BLaER1 (cell line): Measurements from ENCODE around the gene CDH4.
A peak's percentile ranks its signal among the peaks of the same experiment; 100 is the strongest.

Experiments used
- H3K27ac ChIP-seq: shearing (Covaris generic); formaldehyde crosslinking; 2 replicates; pipeline ENCODE4 v1.8.1; 2022
- H3K27me3 ChIP-seq: shearing (Covaris generic); formaldehyde crosslinking; 2 replicates; pipeline ENCODE4 v1.8.1; 2022
- H3K36me3 ChIP-seq: shearing (Covaris generic); formaldehyde crosslinking; 2 replicates; pipeline ENCODE4 v1.8.1; 2022
- H3K4me1 ChIP-seq: shearing (Covaris generic); formaldehyde crosslinking; 2 replicates; pipeline ENCODE4 v1.8.1; 2022
- H3K4me2 ChIP-seq: shearing (Covaris generic); formaldehyde crosslinking; 2 replicates; pipeline ENCODE4 v1.8.1; 2022
- H3K4me3 ChIP-seq: shearing (Covaris generic); formaldehyde crosslinking; 2 replicates; pipeline ENCODE4 v1.8.1; 2022
- H3K9ac ChIP-seq: shearing (Covaris generic); formaldehyde crosslinking; 2 replicates; pipeline ENCODE4 v1.8.1; 2022
- H3K9me3 ChIP-seq: shearing (Covaris generic); formaldehyde crosslinking; 2 replicates; pipeline ENCODE4 v1.8.1; 2022
- H4K20me1 ChIP-seq: shearing (Covaris generic); formaldehyde crosslinking; 2 replicates; pipeline ENCODE4 v1.8.1; 2022
- Cebpa-rat ChIP-seq: shearing (Covaris generic); IDR thresholded peaks from 2 replicates; pipeline ENCODE4 v1.8.1; 2022

CDH4 gene

GRCh38 chr20:61289166-61289565 is 37.1 kb downstream of the CDH4 start:
- H3K4me3 ChIP-seq, result no peak overlapping the region
- H4K20me1 ChIP-seq, result no peaks in the 10 kb centered on the region
- no peak for TF ChIP-seq Cebpa-rat
- no peaks in the 10 kb centered on the region for H3K27me3 ChIP-seq
- no peak overlapping the region for H3K9ac ChIP-seq
- H3K9me3 ChIP-seq, result peaks cover 12% of the 10 kb centered on the region
- H3K36me3 ChIP-seq, result no peaks in the 10 kb centered on the region; the same call in 1 of the 2 replicates
- H3K27ac ChIP-seq, result no peak overlapping the region
- H3K4me1 ChIP-seq, result peaks cover 19% of the 10 kb centered on the region
- no peak overlapping the region for H3K4me2 ChIP-seq

GRCh38 chr20:61290721-61291120 is 38.7 kb downstream of the CDH4 start:
- TF ChIP-seq Cebpa-rat, result no peak
- Histone ChIP-seq H3K4me1 (peaks cover 24% of the 10 kb centered on the region), H3K27me3 (no peaks in the 10 kb centered on the region), H3K9me3 (peaks cover 12% of the 10 kb centered on the region), H3K36me3 (no peaks in the 10 kb centered on the region; the same call in 1 of the 2 replicates), H3K27ac (no peak overlapping the region), H4K20me1 (no peaks in the 10 kb centered on the region), H3K9ac (no peak overlapping the region), H3K4me2 (no peak overlapping the region), H3K4me3 (no peak overlapping the region)

- Histone ChIP-seq H3K36me3 (no peaks in the 10 kb centered on the region; the same call in 1 of the 2 replicates), H3K9me3 (peaks cover 12% of the 10 kb centered on the region), H3K9ac (no peak overlapping the region), H3K4me2 (no peak overlapping the region), H3K4me1 (peaks cover 24% of the 10 kb centered on the region), H3K27ac (no peak overlapping the region), H3K4me3 (no peak overlapping the region), H4K20me1 (no peaks in the 10 kb centered on the region), H3K27me3 (no peaks in the 10 kb centered on the region)
- TF ChIP-seq Cebpa-rat, result no peak
These were observed 39.2 kb downstream of the CDH4 start for GRCh38 chr20:61291166-61291829.

- no peak for TF ChIP-seq Cebpa-rat
- no peaks in the 10 kb centered on the region for H4K20me1 ChIP-seq
- no peaks in the 10 kb centered on the region for H3K27me3 ChIP-seq
These were observed 40.3 kb downstream of the CDH4 start for GRCh38 chr20:61292391-61292790.

GRCh38 chr20:61292821-61293612 is 41.0 kb downstream of the CDH4 start:
- H3K27me3 ChIP-seq, result no peaks in the 10 kb centered on the region
- no peak for TF ChIP-seq Cebpa-rat
- no peak overlapping the region for H3K4me3 ChIP-seq
- no peaks in the 10 kb centered on the region for H4K20me1 ChIP-seq
- peaks cover 34% of the 10 kb centered on the region for H3K4me1 ChIP-seq
- H3K36me3 ChIP-seq, result no peaks in the 10 kb centered on the region
- H3K27ac ChIP-seq, result peak overlapping the region; percentile 37; the same call in 1 of the 2 replicates
- H3K9ac ChIP-seq, result no peak overlapping the region
- peak overlapping the region; percentile 44 for H3K4me2 ChIP-seq
- peaks cover 12% of the 10 kb centered on the region for H3K9me3 ChIP-seq

More at GRCh38 chr20:61292391-61292790, 40.3 kb downstream of the CDH4 start:
- Histone ChIP-seq H3K27ac (no peak overlapping the region), H3K9ac (no peak overlapping the region), H3K36me3 (no peaks in the 10 kb centered on the region), H3K4me3 (no peak overlapping the region), H3K4me1 (peaks cover 28% of the 10 kb centered on the region), H3K4me2 (peak overlapping the region; percentile 44; the same call in 1 of the 2 replicates), H3K9me3 (peaks cover 12% of the 10 kb centered on the region)

- Histone ChIP-seq H3K27me3 (no peaks in the 10 kb centered on the region), H3K9ac (no peak overlapping the region), H3K4me3 (no peak overlapping the region), H3K9me3 (peaks cover 12% of the 10 kb centered on the region), H3K4me1 (peaks cover 43% of the 10 kb centered on the region), H4K20me1 (no peaks in the 10 kb centered on the region), H3K27ac (peak overlapping the region; percentile 11; the same call in 1 of the 2 replicates), H3K4me2 (peak overlapping the region; percentile 44; the same call in 1 of the 2 replicates), H3K36me3 (no peaks in the 10 kb centered on the region)
- no peak for TF ChIP-seq Cebpa-rat
These were observed 41.9 kb downstream of the CDH4 start for GRCh38 chr20:61293951-61294350.

GRCh38 chr20:61295249-61295648 is 43.2 kb downstream of the CDH4 start:
- no peak overlapping the region for H3K4me2 ChIP-seq
- H3K9me3 ChIP-seq, result peaks cover 7% of the 10 kb centered on the region; the same call in 1 of the 2 replicates
- H3K9ac ChIP-seq, result no peak overlapping the region
- H3K4me1 ChIP-seq, result peaks cover 56% of the 10 kb centered on the region
- no peak overlapping the region for H3K4me3 ChIP-seq
- H3K27ac ChIP-seq, result no peak overlapping the region
- no peak for TF ChIP-seq Cebpa-rat
- no peaks in the 10 kb centered on the region for H4K20me1 ChIP-seq
- H3K36me3 ChIP-seq, result no peaks in the 10 kb centered on the region
- H3K27me3 ChIP-seq, result no peaks in the 10 kb centered on the region

- H4K20me1 ChIP-seq, result no peaks in the 10 kb centered on the region
- H3K27me3 ChIP-seq, result no peaks in the 10 kb centered on the region
- H3K4me1 ChIP-seq, result peaks cover 63% of the 10 kb centered on the region
- no peak overlapping the region for H3K4me2 ChIP-seq
- H3K27ac ChIP-seq, result no peak overlapping the region
- no peak overlapping the region for H3K9ac ChIP-seq
- H3K36me3 ChIP-seq, result no peaks in the 10 kb centered on the region
- no peak for TF ChIP-seq Cebpa-rat
- no peak overlapping the region for H3K4me3 ChIP-seq
- no peaks in the 10 kb centered on the region; the same call in 1 of the 2 replicates for H3K9me3 ChIP-seq
These were observed 43.9 kb downstream of the CDH4 start for GRCh38 chr20:61295682-61296628.

GRCh38 chr20:61296629-61297019 is 44.6 kb downstream of the CDH4 start:
- Histone ChIP-seq H3K4me1 (peaks cover 70% of the 10 kb centered on the region), H3K27ac (no peak overlapping the region), H3K9ac (no peak overlapping the region), H3K4me3 (no peak overlapping the region), H3K9me3 (no peaks in the 10 kb centered on the region), H4K20me1 (no peaks in the 10 kb centered on the region), H3K36me3 (no peaks in the 10 kb centered on the region), H3K27me3 (no peaks in the 10 kb centered on the region), H3K4me2 (0 out of 2 replicates have a peak overlapping the region, but pooled peaks have one; percentile 3)
- no peak for TF ChIP-seq Cebpa-rat
